Body of pancreas (tissue), 4 donors: ENCODE results near the gene INA.

Source experiments
- CTCF ChIP-seq, 7 experiments: fragments of 450-650 bp in 4 of 7; fragments of 200-600 bp in 3 of 7; sonication (generic) in 3 of 7; IDR thresholded peaks; one replicate each; pipeline ENCODE4 v1.5.1; 2016 to 2019; ENCODE audit warnings: antibody characterized with exemption in 7 of 7
- POLR2A ChIP-seq, 3 donors: fragments of 450-650 bp; IDR thresholded peaks; one replicate each; pipeline ENCODE4 v1.6.1; 2016; ENCODE audit warnings: antibody characterized with exemption in 3 of 3, mild to moderate bottlenecking in 2 of 3

GRCh38 chr10:103276896-103277712, at the start of gene INA:
- TF ChIP-seq CTCF (IDR thresholded peaks at IDR 0.05) (no peak), POLR2A (IDR thresholded peaks at IDR 0.05) (no peak)
